Osteoblast (primary cell): ENCODE data around the gene ACP6. TPM values are rescaled to one million over a fixed set of nuclear protein-coding genes. Genes with fewer than 3 reads are reported as not detected.

Source experiments
- DNase-seq: peaks from one replicate; pipeline ENCODE4 v3.0.0; 2011; ENCODE audit warnings: low spot score, mixed read lengths; ENCODE audit not compliant: insufficient read length; ENCODE audit errors: missing footprints
- H2AFZ ChIP-seq: 2 replicates; pipeline ENCODE4 v1.6.0; 2011; ENCODE audit warnings: mild to moderate bottlenecking, low read length
- H3K27ac ChIP-seq: 2 replicates; pipeline ENCODE4 v1.5.1; 2011; ENCODE audit warnings: mild to moderate bottlenecking, low read depth, low read length, moderate library complexity
- H3K27me3 ChIP-seq: 2 replicates; pipeline ENCODE4 v1.6.0; 2012; ENCODE audit warnings: mild to moderate bottlenecking, control low read depth, inconsistent platforms, low read length, moderate library complexity; ENCODE audit not compliant: insufficient read depth
- H3K36me3 ChIP-seq: 2 replicates; pipeline ENCODE4 v1.5.1; 2011; ENCODE audit warnings: mild to moderate bottlenecking, low read length, control low read depth, moderate library complexity; ENCODE audit not compliant: insufficient read depth
- H3K4me1 ChIP-seq: 2 replicates; pipeline ENCODE4 v1.5.1; 2011; ENCODE audit warnings: mild to moderate bottlenecking, low read length, control low read depth, moderate library complexity; ENCODE audit not compliant: insufficient read depth
- H3K4me2 ChIP-seq: 2 replicates; pipeline ENCODE4 v1.6.0; 2011; ENCODE audit warnings: mild to moderate bottlenecking, low read length; ENCODE audit not compliant: insufficient read depth
- H3K4me3 ChIP-seq: fragments of 200-600 bp; sonication (generic); 3 replicates; pipeline ENCODE4 v1.5.1; 2012; ENCODE audit warnings: mild to moderate bottlenecking, low read length, inconsistent platforms; ENCODE audit not compliant: insufficient read depth
- H3K79me2 ChIP-seq: 2 replicates; pipeline ENCODE4 v1.6.0; 2012; ENCODE audit warnings: mild to moderate bottlenecking, low read length, control low read depth, inconsistent platforms; ENCODE audit not compliant: insufficient read depth
- H3K9me3 ChIP-seq: 2 replicates; pipeline ENCODE4 v1.5.1; 2011; ENCODE audit warnings: low read depth, low read length, control low read depth
- H4K20me1 ChIP-seq: 2 replicates; pipeline ENCODE4 v1.6.0; 2012; ENCODE audit warnings: mild to moderate bottlenecking, low read length, control low read depth; ENCODE audit not compliant: insufficient read depth
- total RNA-seq: library from RNA; depleted of rRNA; stranded (reverse); fragments of >200 nt; gene quantifications from 2 replicates; pipeline ENCODE4 v1.2.3, GENCODE V29; 2012
- TF ChIP-seq, protein P1 (sequence below): IDR thresholded peaks from 2 replicates; pipeline ENCODE4 v1.5.1; 2011; ENCODE audit warnings: mild to moderate bottlenecking, low read depth, low read length, moderate library complexity; ENCODE audit errors: extremely low read depth

The ACP6 gene
- total RNA-seq, 1 donor = 6.9 TPM

DNA sequence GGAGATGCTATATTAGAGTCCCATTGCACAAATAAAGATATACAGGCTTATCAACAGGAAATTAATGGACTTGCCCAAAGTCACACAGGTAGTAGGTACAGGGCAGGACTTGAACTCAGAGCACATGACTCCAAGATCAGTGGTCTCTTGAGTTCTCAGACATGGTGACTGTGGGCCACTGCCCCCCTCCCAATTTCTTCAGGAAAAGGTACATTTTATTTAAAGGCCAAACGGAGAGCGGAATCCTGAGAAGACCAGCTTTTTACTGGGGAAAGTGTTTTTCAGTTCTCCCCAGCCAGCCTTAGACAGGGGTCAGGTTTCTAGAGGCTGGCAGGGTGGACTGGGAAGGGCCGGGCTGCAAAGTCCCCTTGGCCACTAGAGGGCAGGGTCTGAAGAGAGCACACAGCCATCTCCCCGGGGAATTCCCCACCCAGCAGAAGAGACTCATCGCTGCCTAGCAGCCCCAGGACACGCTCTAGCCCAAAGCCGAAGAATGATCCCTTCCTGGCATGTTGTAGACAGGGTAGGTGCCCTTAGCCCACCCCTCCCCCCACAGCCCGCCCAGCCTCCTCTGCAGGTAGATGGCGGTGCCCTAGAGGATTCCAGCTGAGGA is 29.7 kb downstream of the ACP6 start:
- peaks cover 6% of the 10 kb centered on the region for H3K36me3 ChIP-seq
- no peak overlapping the region for H3K4me3 ChIP-seq
- H3K27ac ChIP-seq = no peak overlapping the region
- no peaks in the 10 kb centered on the region for H3K27me3 ChIP-seq
- H2AFZ ChIP-seq = no peak overlapping the region
- no peaks in the 10 kb centered on the region for H3K4me1 ChIP-seq
- H3K79me2 ChIP-seq = no peaks in the 10 kb centered on the region
- no peak overlapping the region for H3K4me2 ChIP-seq
- DNase-seq = peak; percentile 87
- H4K20me1 ChIP-seq = no peaks in the 10 kb centered on the region
- H3K9me3 ChIP-seq = no peaks in the 10 kb centered on the region
- TF ChIP-seq, protein P1, sequence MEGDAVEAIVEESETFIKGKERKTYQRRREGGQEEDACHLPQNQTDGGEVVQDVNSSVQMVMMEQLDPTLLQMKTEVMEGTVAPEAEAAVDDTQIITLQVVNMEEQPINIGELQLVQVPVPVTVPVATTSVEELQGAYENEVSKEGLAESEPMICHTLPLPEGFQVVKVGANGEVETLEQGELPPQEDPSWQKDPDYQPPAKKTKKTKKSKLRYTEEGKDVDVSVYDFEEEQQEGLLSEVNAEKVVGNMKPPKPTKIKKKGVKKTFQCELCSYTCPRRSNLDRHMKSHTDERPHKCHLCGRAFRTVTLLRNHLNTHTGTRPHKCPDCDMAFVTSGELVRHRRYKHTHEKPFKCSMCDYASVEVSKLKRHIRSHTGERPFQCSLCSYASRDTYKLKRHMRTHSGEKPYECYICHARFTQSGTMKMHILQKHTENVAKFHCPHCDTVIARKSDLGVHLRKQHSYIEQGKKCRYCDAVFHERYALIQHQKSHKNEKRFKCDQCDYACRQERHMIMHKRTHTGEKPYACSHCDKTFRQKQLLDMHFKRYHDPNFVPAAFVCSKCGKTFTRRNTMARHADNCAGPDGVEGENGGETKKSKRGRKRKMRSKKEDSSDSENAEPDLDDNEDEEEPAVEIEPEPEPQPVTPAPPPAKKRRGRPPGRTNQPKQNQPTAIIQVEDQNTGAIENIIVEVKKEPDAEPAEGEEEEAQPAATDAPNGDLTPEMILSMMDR = peak; percentile 82

DNA sequence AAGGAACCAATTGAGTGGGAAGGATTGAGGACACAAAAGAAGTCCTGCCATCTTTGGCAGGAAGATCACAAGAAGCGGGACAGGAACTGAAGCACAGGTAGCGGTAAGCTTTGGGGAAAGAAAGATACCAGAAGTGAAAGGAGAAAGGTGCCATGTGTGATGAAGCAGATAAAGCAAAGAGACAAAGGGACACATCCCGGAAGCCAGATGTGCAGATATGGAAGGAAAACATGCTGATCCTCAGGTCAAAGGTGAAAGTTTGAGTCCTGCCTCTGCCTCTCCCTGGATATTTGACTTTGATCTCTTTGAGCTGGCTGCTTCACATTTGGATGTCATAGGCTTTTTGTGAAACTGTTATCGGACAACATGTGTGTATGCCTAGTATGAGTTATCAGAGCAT is 34.0 kb downstream of the ACP6 start:
- TF ChIP-seq, protein P1 = no peak
- no peak overlapping the region for H3K4me3 ChIP-seq

DNA sequence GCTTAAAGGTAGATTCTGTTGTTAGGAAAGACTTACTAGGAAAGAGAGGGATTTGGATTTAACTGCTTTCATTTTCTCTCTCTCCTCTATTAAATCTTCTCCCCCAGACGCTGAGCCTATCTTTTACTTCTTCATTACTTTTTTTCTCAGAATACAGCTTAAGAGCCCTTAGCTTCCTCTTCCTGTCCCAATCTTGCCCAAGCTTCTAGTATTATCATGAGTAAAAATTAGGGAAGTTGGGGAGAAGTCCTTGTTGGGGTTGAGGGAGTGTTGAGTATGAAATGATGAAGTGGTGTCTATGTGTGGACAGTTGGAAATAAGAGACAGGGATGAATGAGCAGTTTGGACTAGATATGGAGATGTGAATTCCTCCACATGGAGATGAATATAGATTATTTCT is 35.0 kb downstream of the ACP6 start:
- Histone ChIP-seq H3K79me2 (no peaks in the 10 kb centered on the region), H3K9me3 (no peaks in the 10 kb centered on the region), H4K20me1 (no peaks in the 10 kb centered on the region), H3K36me3 (no peaks in the 10 kb centered on the region), H3K4me2 (no peak overlapping the region), H3K4me1 (no peaks in the 10 kb centered on the region), H2AFZ (no peak overlapping the region), H3K4me3 (no peak overlapping the region), H3K27ac (no peak overlapping the region), H3K27me3 (no peaks in the 10 kb centered on the region)
- TF ChIP-seq, protein P1 = no peak
- DNase-seq = no peak

More for the DNA sequence above, 34.0 kb downstream of the ACP6 start:
- Histone ChIP-seq H3K4me2 (no peak overlapping the region), H4K20me1 (no peaks in the 10 kb centered on the region), H2AFZ (no peak overlapping the region), H3K9me3 (no peaks in the 10 kb centered on the region), H3K79me2 (no peaks in the 10 kb centered on the region), H3K4me1 (no peaks in the 10 kb centered on the region), H3K36me3 (no peaks in the 10 kb centered on the region), H3K27ac (no peak overlapping the region), H3K27me3 (no peaks in the 10 kb centered on the region)
- DNase-seq = no peak

DNA sequence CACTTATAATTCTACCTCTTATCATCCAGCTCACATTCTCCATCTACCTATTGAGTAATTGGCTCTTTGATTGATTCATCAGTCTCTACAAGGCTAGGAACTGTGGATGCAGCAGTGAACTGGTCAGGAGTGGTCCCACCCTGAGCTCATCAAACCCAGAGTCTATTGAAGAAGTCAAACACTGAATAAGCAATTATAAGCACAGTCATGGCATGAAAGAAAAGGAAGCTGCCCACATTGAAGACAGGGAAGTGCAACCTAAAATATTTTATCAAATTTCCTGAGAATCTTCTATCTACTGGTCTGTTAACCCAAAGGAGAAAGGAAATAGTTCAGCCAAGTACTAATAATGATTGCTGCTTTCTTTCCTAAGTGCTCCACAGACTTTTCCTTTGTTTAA is 35.7 kb downstream of the ACP6 start:
- H3K9me3 ChIP-seq = no peaks in the 10 kb centered on the region
- H3K27me3 ChIP-seq = no peaks in the 10 kb centered on the region
- no peak overlapping the region for H3K4me2 ChIP-seq
- no peak for DNase-seq
- no peaks in the 10 kb centered on the region for H4K20me1 ChIP-seq
- peaks cover 5% of the 10 kb centered on the region for H3K4me1 ChIP-seq
- no peaks in the 10 kb centered on the region for H3K79me2 ChIP-seq
- H3K36me3 ChIP-seq = no peaks in the 10 kb centered on the region
- H3K27ac ChIP-seq = no peak overlapping the region
- TF ChIP-seq, protein P1 = no peak
- no peak overlapping the region for H2AFZ ChIP-seq
- no peak overlapping the region for H3K4me3 ChIP-seq
